Small intestine (tissue), 7 donors: ENCODE data around the gene PCP4L1. TPM values are rescaled to one million over a fixed set of nuclear protein-coding genes. Genes with fewer than 3 reads are reported as not detected.

Source experiments
- DNase-seq, 2 donors: peaks; one replicate each; pipeline versions ENCODE4 v3.0.0 to v3.0.0-alpha.2; 2013
- FAIRE-seq: peaks from 2 replicates; lab custom pipeline; 2012; peaks lifted over from hg19 to GRCh38; lab: Jason Lieb, UNC
- H3K27ac ChIP-seq, 3 donors: one replicate each; pipeline ENCODE4 v1.5.1; 2013; ENCODE audit warnings: low read length in 2 of 3, mild to moderate bottlenecking in 2 of 3, control low read depth in 1 of 3, inconsistent platforms in 1 of 3, low read depth in 1 of 3, moderate library complexity in 1 of 3
- H3K27me3 ChIP-seq, 3 donors: one replicate each; pipeline ENCODE4 v1.6.1; 2013; ENCODE audit warnings: low read length in 3 of 3, inconsistent platforms in 1 of 3; ENCODE audit not compliant: control insufficient read depth in 3 of 3, insufficient read depth in 3 of 3
- H3K36me3 ChIP-seq, 3 donors: one replicate each; pipeline ENCODE4 v1.6.1; 2013; ENCODE audit warnings: low read length in 3 of 3, inconsistent platforms in 1 of 3, low read depth in 1 of 3, mild to moderate bottlenecking in 1 of 3, moderate library complexity in 1 of 3; ENCODE audit not compliant: control insufficient read depth in 3 of 3, insufficient read depth in 2 of 3
- H3K4me1 ChIP-seq, 3 donors: one replicate each; pipeline ENCODE4 v1.6.1; 2013; ENCODE audit warnings: low read length in 2 of 3, inconsistent platforms in 1 of 3, low read depth in 1 of 3, mild to moderate bottlenecking in 1 of 3, moderate library complexity in 1 of 3; ENCODE audit not compliant: control insufficient read depth in 3 of 3, insufficient read depth in 2 of 3
- H3K4me3 ChIP-seq, 3 donors: one replicate each; pipeline ENCODE4 v1.5.1; 2013; ENCODE audit warnings: low read length in 3 of 3, control low read depth in 1 of 3, inconsistent platforms in 1 of 3, low read depth in 1 of 3, mild to moderate bottlenecking in 1 of 3, moderate library complexity in 1 of 3
- H3K9me3 ChIP-seq, 2 donors: one replicate each; pipeline ENCODE4 v1.6.1; 2013; ENCODE audit warnings: low read depth in 1 of 2, low read length in 1 of 2; ENCODE audit not compliant: control insufficient read depth in 2 of 2, insufficient read depth in 1 of 2
- WGBS, 3 donors: extraction: QIAGEN DNeasy Blood & Tissue Kit; methylation state at CpG; one replicate each; pipeline ENCODE4 v1.1.7; 2013; 5-methylcytosine and 5-hydroxymethylcytosine counted together
- polyA plus RNA-seq, 4 donors: library from polyadenylated mRNA; stranded (reverse) in 3 of 4; unstranded in 1 of 4; fragments of 200-250 nt in 3 of 4; fragments of 120-200 nt in 1 of 4; gene quantifications; one replicate each; pipeline versions ENCODE4 v1.2.1 to v1.2.3, GENCODE V29; 2013
- donor health status: healthy with polysubstance abuse.
- donor health status: control.
- donor health status: control.
- donor health status: Bipolar disorder and iron deficiency.
- donor health status: healthy.

The PCP4L1 gene
- polyA plus RNA-seq, 4 donors = 2.0 to 2.9 TPM; not detected in 2

GRCh38 chr1:161330346-161330745 lies 71.8 kb downstream of the PCP4L1 start:
- Histone ChIP-seq H3K27ac (no peak overlapping the region), H3K36me3 (peaks cover 8 to 56% (median 18%) of the 10 kb centered on the region in 3 donors), H3K9me3 (no peaks in the 10 kb centered on the region), H3K27me3 (no peaks in the 10 kb centered on the region), H3K4me3 (no peak overlapping the region), H3K4me1 (no peaks in the 10 kb centered on the region)
- 93 to 96% (median 95%) methylated on average over 4 of the region's 4 CpGs for WGBS, 3 donors
- no peak for DNase-seq
- no peak for FAIRE-seq

- DNase-seq (no peak), FAIRE-seq (no peak)
- H3K9me3 ChIP-seq = no peaks in the 10 kb centered on the region
- H3K36me3 ChIP-seq = peaks cover 10 to 49% (median 18%) of the 10 kb centered on the region in 3 donors
- H3K4me3 ChIP-seq = no peak overlapping the region
- H3K27ac ChIP-seq = no peak overlapping the region
- no peaks in the 10 kb centered on the region for H3K27me3 ChIP-seq
- H3K4me1 ChIP-seq = no peaks in the 10 kb centered on the region
- WGBS, 3 donors = 93 to 97% (median 96%) methylated on average over 8 to 9 of the region's 9 CpGs
These were observed 74.6 kb downstream of the PCP4L1 start for GRCh38 chr1:161333166-161333565.

Other genes starting within 250 kb of the PCP4L1 start
- gene F11R, start 237.6 kb upstream of the PCP4L1 start, polyA plus RNA-seq = 100 to 1,000 TPM in 1 of 4 donors, 10 to 100 TPM in 3; 30.2 to 188 (median 55.7) TPM
- 100 to 1,000 TPM in 2 of 4 donors, 10 to 100 TPM in 2; 65.8 to 185 (median 97.8) TPM for gene TSTD1, start 219.8 kb upstream of the PCP4L1 start, polyA plus RNA-seq
- gene USF1, start 212.8 kb upstream of the PCP4L1 start, polyA plus RNA-seq = 100 to 1,000 TPM in 2 of 4 donors, 10 to 100 TPM in 2; 48.2 to 123 (median 84.8) TPM
- gene ARHGAP30, start 188.9 kb upstream of the PCP4L1 start, polyA plus RNA-seq = 1 to 10 TPM; 2.2 to 5.8 (median 5.2) TPM
- gene NECTIN4, start 169.2 kb upstream of the PCP4L1 start, polyA plus RNA-seq = 1 to 10 TPM in 1 of 4 donors, under 1 TPM in 2, not detected in 1; 0.22 to 1.0 (median 0.93) TPM
- gene KLHDC9, start 160.4 kb upstream of the PCP4L1 start, polyA plus RNA-seq = 1 to 10 TPM; 1.8 to 5.8 (median 3.0) TPM
- gene PFDN2, start 140.7 kb upstream of the PCP4L1 start, polyA plus RNA-seq = 100 to 1,000 TPM in 2 of 4 donors, 10 to 100 TPM in 2; 62.8 to 130 (median 106) TPM
- gene NIT1, start 140.6 kb upstream of the PCP4L1 start, polyA plus RNA-seq = 100 to 1,000 TPM in 1 of 4 donors, 10 to 100 TPM in 3; 51.3 to 131 (median 83.2) TPM
- 10 to 100 TPM; 22.7 to 31.8 (median 24.6) TPM for gene DEDD, start 126.1 kb upstream of the PCP4L1 start, polyA plus RNA-seq
- gene UFC1, start 104.8 kb upstream of the PCP4L1 start, polyA plus RNA-seq = 100 to 1,000 TPM; 137 to 193 (median 167) TPM
- 10 to 100 TPM; 15.4 to 30.8 (median 17.9) TPM for gene USP21, start 99.2 kb upstream of the PCP4L1 start, polyA plus RNA-seq
- gene PPOX, start 92.3 kb upstream of the PCP4L1 start, polyA plus RNA-seq = 10 to 100 TPM; 12.6 to 51.9 (median 18.9) TPM
- 10 to 100 TPM; 16.5 to 38.0 (median 29.7) TPM for gene B4GALT3, start 81.2 kb upstream of the PCP4L1 start, polyA plus RNA-seq
- gene ADAMTS4, start 59.7 kb upstream of the PCP4L1 start, polyA plus RNA-seq = 1 to 10 TPM in 2 of 4 donors, under 1 TPM in 2; under 0.01 to 7.9 (median 0.78) TPM
- gene NDUFS2, start 56.4 kb upstream of the PCP4L1 start, polyA plus RNA-seq = 100 to 1,000 TPM; 113 to 170 (median 121) TPM
- 10 to 100 TPM; 11.6 to 79.8 (median 41.8) TPM for gene FCER1G, start 43.5 kb upstream of the PCP4L1 start, polyA plus RNA-seq
- gene APOA2, start 35.1 kb upstream of the PCP4L1 start, polyA plus RNA-seq = 10 to 100 TPM in 1 of 4 donors, 1 to 10 TPM in 1, under 1 TPM in 1, not detected in 1; 0.42 to 77.6 (median 3.2) TPM
- 10 to 100 TPM; 12.4 to 32.9 (median 22.1) TPM for gene TOMM40L, start 32.7 kb upstream of the PCP4L1 start, polyA plus RNA-seq
- 10 to 100 TPM in 1 of 4 donors, 1 to 10 TPM in 2, under 1 TPM in 1; 0.28 to 13.3 (median 6.4) TPM for gene NR1I3, start 20.5 kb upstream of the PCP4L1 start, polyA plus RNA-seq
- gene MPZ, start 51.2 kb downstream of the PCP4L1 start, polyA plus RNA-seq = 1 to 10 TPM in 2 of 4 donors, under 1 TPM in 2; 0.27 to 4.0 (median 2.1) TPM
- 100 to 1,000 TPM; 175 to 262 (median 211) TPM for gene SDHC, start 55.6 kb downstream of the PCP4L1 start, polyA plus RNA-seq
- under 1 TPM in 1 of 4 donors, not detected in 3; 0.21 TPM for gene CFAP126, start 109.1 kb downstream of the PCP4L1 start, polyA plus RNA-seq
- 10 to 100 TPM in 1 of 4 donors, 1 to 10 TPM in 3; 1.1 to 18.7 (median 3.8) TPM for gene FCGR2A, start 246.7 kb downstream of the PCP4L1 start, polyA plus RNA-seq